Mesendoderm (in vitro differentiated cells): ENCODE measurements around the gene CSNK1D.

Experiments
- DNase-seq: peaks from one replicate; pipeline ENCODE4 v3.0.0; 2013
- H2AK5ac ChIP-seq: 2 replicates; pipeline ENCODE4 v1.6.1; 2013; ENCODE audit warnings: low read length, inconsistent platforms
- H2BK120ac ChIP-seq: 2 replicates; pipeline ENCODE4 v1.6.1; 2013; ENCODE audit warnings: low read depth, mild to moderate bottlenecking, low read length, moderate library complexity, mixed read lengths
- H2BK15ac ChIP-seq: replicated peaks from 2 replicates; pipeline ENCODE4 v1.6.1; 2013; ENCODE audit warnings: low read depth, mild to moderate bottlenecking, moderate library complexity
- H2BK5ac ChIP-seq: 2 replicates; pipeline ENCODE4 v1.6.1; 2013; ENCODE audit warnings: low read length, inconsistent platforms
- H3K18ac ChIP-seq: 2 replicates; pipeline ENCODE4 v1.6.1; 2013; ENCODE audit warnings: mild to moderate bottlenecking, low read length, mixed read lengths
- H3K23ac ChIP-seq: one replicate; pipeline ENCODE4 v1.6.1; 2013; ENCODE audit warnings: low read length
- H3K27ac ChIP-seq: 2 replicates; pipeline ENCODE4 v1.5.1; 2013; ENCODE audit warnings: low read depth, mild to moderate bottlenecking, inconsistent platforms, low read length, moderate library complexity
- H3K27me3 ChIP-seq: 2 replicates; pipeline ENCODE4 v1.6.1; 2013; ENCODE audit warnings: low read length, control low read depth, mild to moderate bottlenecking, inconsistent platforms; ENCODE audit not compliant: insufficient read depth, poor library complexity
- H3K36me3 ChIP-seq: 2 replicates; pipeline ENCODE4 v1.6.1; 2013; ENCODE audit warnings: low read length, inconsistent platforms; ENCODE audit not compliant: control insufficient read depth, insufficient read depth
- H3K4ac ChIP-seq: one replicate; pipeline ENCODE4 v1.6.1; 2013; ENCODE audit warnings: low read depth, mild to moderate bottlenecking, low read length, moderate library complexity
- H3K4me1 ChIP-seq: 2 replicates; pipeline ENCODE4 v1.6.1; 2013; ENCODE audit warnings: low read depth, low read length, inconsistent platforms; ENCODE audit not compliant: control insufficient read depth
- H3K4me2 ChIP-seq: 2 replicates; pipeline ENCODE4 v1.6.1; 2013; ENCODE audit warnings: low read length
- H3K4me3 ChIP-seq: 2 replicates; pipeline ENCODE4 v1.5.1; 2013; ENCODE audit warnings: mild to moderate bottlenecking, low read length
- H3K56ac ChIP-seq: one replicate; pipeline ENCODE4 v1.6.1; 2013; ENCODE audit warnings: low read length
- H3K79me1 ChIP-seq: 2 replicates; pipeline ENCODE4 v1.6.1; 2013; ENCODE audit warnings: low read length, inconsistent platforms
- H3K79me2 ChIP-seq: 2 replicates; pipeline ENCODE4 v1.6.1; 2013; ENCODE audit warnings: mild to moderate bottlenecking, low read length; ENCODE audit not compliant: control insufficient read depth, insufficient read depth
- H3K9ac ChIP-seq: 2 replicates; pipeline ENCODE4 v1.6.1; 2013; ENCODE audit warnings: low read length, inconsistent platforms
- H4K5ac ChIP-seq: one replicate; pipeline ENCODE4 v1.6.1; 2013; ENCODE audit warnings: low read length
- H4K8ac ChIP-seq: one replicate; pipeline ENCODE4 v1.6.1; 2013; ENCODE audit warnings: low read depth, mild to moderate bottlenecking, control low read depth, low read length, moderate library complexity
- WGBS: extraction: QIAGEN DNeasy Blood & Tissue Kit; methylation state at CpG from one replicate; pipeline ENCODE4 v1.1.7; 2013; ENCODE audit warnings: low lambda C conversion rate, missing lambda C conversion rate; ENCODE audit not compliant: insufficient coverage; ENCODE audit errors: extremely low coverage; 5-methylcytosine and 5-hydroxymethylcytosine counted together

The CSNK1D gene

GRCh38 chr17:82222816-82223215, 50.7 kb downstream of the CSNK1D start:
- Histone ChIP-seq H4K8ac (no peak overlapping the region), H3K27me3 (no peaks in the 10 kb centered on the region), H4K5ac (no peak overlapping the region), H2BK15ac (no peak overlapping the region), H3K18ac (no peak overlapping the region), H3K4ac (no peak overlapping the region), H2AK5ac (no peak overlapping the region), H3K4me3 (no peak overlapping the region), H3K56ac (no peak overlapping the region), H3K79me2 (no peaks in the 10 kb centered on the region), H3K9ac (no peak overlapping the region), H3K4me1 (no peaks in the 10 kb centered on the region), H2BK5ac (no peak overlapping the region), H3K4me2 (no peak overlapping the region), H3K23ac (no peak overlapping the region), H3K36me3 (no peaks in the 10 kb centered on the region), H3K27ac (no peak overlapping the region), H3K79me1 (no peaks in the 10 kb centered on the region), H2BK120ac (no peak overlapping the region)
- DNase-seq: no peak
- no CpG with 5 or more reads among the region's 10 CpGs for WGBS

GRCh38 chr17:82221341-82221902, 52.1 kb downstream of the CSNK1D start:
- no peak overlapping the region for H3K4ac ChIP-seq
- H3K79me1 ChIP-seq: no peaks in the 10 kb centered on the region
- no CpG with 5 or more reads among the region's 10 CpGs for WGBS
- no peak overlapping the region for H3K18ac ChIP-seq
- H4K8ac ChIP-seq: no peak overlapping the region
- H3K56ac ChIP-seq: no peak overlapping the region
- H3K27ac ChIP-seq: no peak overlapping the region
- no peak overlapping the region for H2BK15ac ChIP-seq
- H3K9ac ChIP-seq: no peak overlapping the region
- no peaks in the 10 kb centered on the region for H3K4me1 ChIP-seq
- H4K5ac ChIP-seq: no peak overlapping the region
- DNase-seq: no peak
- H3K79me2 ChIP-seq: no peaks in the 10 kb centered on the region
- H3K36me3 ChIP-seq: no peaks in the 10 kb centered on the region
- H3K4me2 ChIP-seq: no peak overlapping the region
- no peak overlapping the region for H2BK120ac ChIP-seq
- H2AK5ac ChIP-seq: no peak overlapping the region
- no peak overlapping the region for H2BK5ac ChIP-seq
- H3K23ac ChIP-seq: no peak overlapping the region
- H3K4me3 ChIP-seq: no peak overlapping the region
- no peaks in the 10 kb centered on the region for H3K27me3 ChIP-seq

GRCh38 chr17:82219753-82220709, 53.5 kb downstream of the CSNK1D start:
- H2BK5ac ChIP-seq: no peak overlapping the region
- H3K23ac ChIP-seq: no peak overlapping the region
- no peaks in the 10 kb centered on the region for H3K36me3 ChIP-seq
- no peak overlapping the region for H2BK120ac ChIP-seq
- no peak overlapping the region for H3K4me2 ChIP-seq
- DNase-seq: no peak
- H3K27me3 ChIP-seq: no peaks in the 10 kb centered on the region
- H3K79me2 ChIP-seq: no peaks in the 10 kb centered on the region
- no peak overlapping the region for H2BK15ac ChIP-seq
- H4K5ac ChIP-seq: no peak overlapping the region
- H3K27ac ChIP-seq: no peak overlapping the region
- H3K4me3 ChIP-seq: no peak overlapping the region
- no peak overlapping the region for H2AK5ac ChIP-seq
- H3K79me1 ChIP-seq: no peaks in the 10 kb centered on the region
- no peak overlapping the region for H3K56ac ChIP-seq
- H4K8ac ChIP-seq: no peak overlapping the region
- no peak overlapping the region for H3K9ac ChIP-seq
- H3K4ac ChIP-seq: no peak overlapping the region
- no CpG with 5 or more reads among the region's 11 CpGs for WGBS
- no peak overlapping the region for H3K18ac ChIP-seq
- no peaks in the 10 kb centered on the region for H3K4me1 ChIP-seq

GRCh38 chr17:82219083-82219482, 54.4 kb downstream of the CSNK1D start:
- Histone ChIP-seq H3K79me1 (no peaks in the 10 kb centered on the region), H3K9ac (no peak overlapping the region), H2BK15ac (no peak overlapping the region), H3K18ac (no peak overlapping the region), H3K4me2 (no peak overlapping the region), H3K27me3 (no peaks in the 10 kb centered on the region), H3K36me3 (no peaks in the 10 kb centered on the region), H4K8ac (no peak overlapping the region), H3K4ac (no peak overlapping the region), H3K56ac (no peak overlapping the region), H2AK5ac (no peak overlapping the region), H4K5ac (no peak overlapping the region), H2BK5ac (no peak overlapping the region), H3K79me2 (no peaks in the 10 kb centered on the region), H3K4me3 (no peak overlapping the region), H3K23ac (no peak overlapping the region), H3K4me1 (no peaks in the 10 kb centered on the region), H3K27ac (no peak overlapping the region), H2BK120ac (no peak overlapping the region)
- DNase-seq: no peak
- no CpG with 5 or more reads among the region's 7 CpGs for WGBS

GRCh38 chr17:82218349-82219075, 55.0 kb downstream of the CSNK1D start:
- H4K5ac ChIP-seq: no peak overlapping the region
- H3K79me2 ChIP-seq: no peaks in the 10 kb centered on the region
- H3K79me1 ChIP-seq: no peaks in the 10 kb centered on the region
- no peaks in the 10 kb centered on the region for H3K36me3 ChIP-seq
- H3K56ac ChIP-seq: no peak overlapping the region
- H3K27ac ChIP-seq: no peak overlapping the region
- H3K18ac ChIP-seq: no peak overlapping the region
- no peak overlapping the region for H3K23ac ChIP-seq
- H3K9ac ChIP-seq: no peak overlapping the region
- no peak overlapping the region for H4K8ac ChIP-seq
- no peak overlapping the region for H2BK5ac ChIP-seq
- H2AK5ac ChIP-seq: no peak overlapping the region
- H3K4me1 ChIP-seq: no peaks in the 10 kb centered on the region
- H2BK15ac ChIP-seq: no peak overlapping the region
- no peak overlapping the region for H3K4me3 ChIP-seq
- H2BK120ac ChIP-seq: no peak overlapping the region
- H3K27me3 ChIP-seq: no peaks in the 10 kb centered on the region
- no peak overlapping the region for H3K4ac ChIP-seq
- no peak overlapping the region for H3K4me2 ChIP-seq
- WGBS: no CpG with 5 or more reads among the region's 32 CpGs
- no peak for DNase-seq
